GM19452 (cell line): ENCODE results near the gene DND1.
A peak's percentile ranks its signal among the peaks of the same experiment; 100 is the strongest.
"Not testable (repeated sequence)": the region's sequence is repeated elsewhere in the genome, so short reads cannot be mapped to it uniquely, and the experiment has no call there.

Source experiments
- ATAC-seq: cut with Tn5 transposase; IDR thresholded peaks from one replicate; pipeline ENCODE4 v1.9.1; 2021; ENCODE audit not compliant: unreplicated experiment

Gene DND1

DNA sequence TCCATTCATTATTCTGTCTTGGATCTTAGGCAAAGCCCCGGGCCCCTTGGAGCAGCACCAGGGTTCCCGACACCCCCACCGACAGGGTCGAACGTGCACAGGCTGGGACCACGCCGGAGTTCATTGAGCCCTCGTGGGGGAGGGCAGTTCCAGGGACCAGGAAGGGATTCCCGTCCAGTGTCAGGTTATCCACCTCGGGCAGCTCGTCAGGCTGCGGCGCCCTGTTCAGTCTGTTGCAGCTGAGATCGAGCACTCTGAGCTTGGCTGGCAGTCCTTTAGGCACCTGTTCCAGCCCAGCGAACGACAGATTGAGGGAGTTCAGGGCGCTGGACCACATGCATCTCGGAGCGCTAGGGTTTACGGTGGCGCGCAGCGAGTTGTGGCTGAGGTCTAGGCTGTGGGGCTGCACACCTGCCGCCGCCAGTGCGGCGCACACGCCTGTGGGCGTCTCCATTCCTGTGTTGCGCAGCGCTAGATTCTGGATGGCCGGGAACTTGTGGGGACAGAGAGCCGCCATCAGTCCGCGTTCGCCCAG, 41.5 kb downstream of the DND1 start:
- ATAC-seq, result peak; percentile 25

DNA sequence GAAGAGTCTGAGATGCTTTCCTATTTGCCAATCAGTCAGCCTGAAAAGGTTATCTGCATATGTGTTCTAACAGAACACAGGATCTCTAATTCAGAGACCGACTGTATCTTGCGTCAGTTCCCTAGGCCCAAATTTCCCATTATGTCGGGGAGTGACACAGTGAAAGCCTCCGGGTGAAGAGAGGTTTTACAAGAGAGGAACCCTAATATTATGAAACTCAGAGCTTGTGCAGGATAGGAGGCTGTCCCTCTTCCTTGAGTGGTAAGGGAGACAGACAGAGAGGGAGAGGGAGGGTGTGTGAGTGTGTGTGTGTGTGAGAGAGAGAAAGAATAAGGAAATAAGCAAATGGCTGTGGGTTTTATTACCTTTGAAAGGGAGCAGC, 42.3 kb downstream of the DND1 start:
- ATAC-seq, result no peak

- no peak for ATAC-seq
Observed at GRCh38 chr5:140630292-140631035, 42.9 kb downstream of the DND1 start.

- no peak for ATAC-seq
Observed at GRCh38 chr5:140628711-140629110, 44.7 kb downstream of the DND1 start.

- no peak for ATAC-seq
Observed at GRCh38 chr5:140627972-140628371, 45.4 kb downstream of the DND1 start.

GRCh38 chr5:140624886-140625285, 48.5 kb downstream of the DND1 start:
- not testable (repeated sequence) for ATAC-seq

DNA sequence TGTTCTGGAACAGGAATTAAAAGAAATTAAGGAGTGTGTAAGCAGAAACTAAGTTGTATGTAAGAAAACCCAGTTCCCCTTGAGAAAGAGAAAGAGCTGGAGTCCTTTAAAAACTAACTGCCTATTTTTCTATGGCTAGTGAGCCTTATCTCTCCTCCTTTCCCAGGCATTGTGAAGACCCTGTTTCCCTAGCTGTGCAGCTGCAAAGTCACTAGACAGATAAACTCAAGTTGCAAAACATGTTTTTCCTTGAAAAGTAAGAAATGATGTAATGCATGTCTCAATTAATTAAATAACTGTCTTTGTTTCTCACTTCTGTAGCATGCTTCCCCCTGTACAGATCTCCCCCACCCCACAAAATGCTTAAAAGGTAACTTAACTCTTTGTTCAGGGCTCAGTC, 50.3 kb downstream of the DND1 start:
- not testable (repeated sequence) for ATAC-seq

DNA sequence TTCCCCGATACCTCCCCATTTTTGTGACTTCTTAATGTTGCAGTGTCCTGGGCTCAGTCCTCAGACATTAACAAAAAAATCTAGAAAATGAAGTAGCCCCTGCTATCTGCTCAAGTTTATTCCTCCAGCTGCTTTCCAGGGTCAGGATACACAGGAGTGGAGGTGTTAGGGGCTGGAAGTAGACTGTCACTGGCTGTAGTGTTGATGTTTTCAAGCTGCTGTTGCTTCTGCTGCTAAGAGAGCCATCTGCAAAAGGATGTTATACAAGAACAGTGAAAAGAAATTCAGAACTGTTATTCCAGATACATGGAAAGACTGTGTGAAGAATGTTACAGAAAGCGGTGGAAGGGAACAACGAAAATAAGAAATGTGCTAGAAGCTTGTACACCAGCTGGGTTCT, 51.1 kb downstream of the DND1 start:
- no peak for ATAC-seq
